Measurements from ENCODE around the gene WDR38.

GRCh38 chr9:124814164-124814535 lies 39.1 kb upstream of the WDR38 start:
- TF ChIP-seq POLR2AphosphoS5 (IDR thresholded peaks at IDR 0.05; ENCODE audit: borderline replicate concordance, low read depth, low read length), result no peak
- TF ChIP-seq EZH2 (IDR thresholded peaks at IDR 0.05), result no peak

All from SK-N-MC (cell line).